ENCODE measurements around the gene BABAM1. TPM values are rescaled to one million over a fixed set of nuclear protein-coding genes. Genes with fewer than 3 reads are reported as not detected.

The BABAM1 gene
- total RNA-seq, 1 experiment from 2014 or later: 146 TPM

DNA sequence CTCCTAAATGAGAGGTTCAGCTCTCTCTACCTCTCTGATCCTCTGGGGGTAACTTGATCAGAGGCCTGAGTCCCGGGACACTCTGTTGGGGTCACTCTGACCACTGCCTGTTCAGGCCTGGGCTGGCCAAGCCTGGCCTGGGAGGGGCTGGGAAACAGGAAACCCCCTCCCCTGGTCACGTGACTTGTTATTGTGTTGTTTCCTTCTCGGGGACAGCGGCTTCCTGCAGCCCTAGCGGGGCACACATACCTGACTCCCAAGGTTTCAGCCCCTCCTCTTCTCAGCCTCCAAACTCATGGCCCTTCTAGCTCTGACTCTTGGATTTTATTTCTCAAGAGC is 2.6 kb upstream of the BABAM1 start, which contains the start of gene USHBP1:
TSS of gene USHBP1 (minus strand) at position 105 of the 339 bp plus-strand sequence. CDS start 446 bp downstream, outside the sequence.
- H3K4me3 Mint-ChIP-seq: peak within 1 kb of the TSS; percentile 61
- CTCF ChIA-PET: interaction anchor here (0.6 to 1.8 kb wide), 7 partner anchors 9 to 59 kb away, joined by 3 to 5 read pairs (median 4); no protein-coding TSS in a partner anchor
- POLR2A ChIA-PET: interaction anchor here (1.8 to 3.9 kb wide), 3 partner anchors 16 to 49 kb away, joined by 5 to 11 read pairs (median 5); partner anchors contain the start of genes OCEL1 and USE1
- peaks cover 7% of the 10 kb centered on the region for H3K9me3 Mint-ChIP-seq
- peak within 1 kb of the TSS; percentile 100 for H3K27ac Mint-ChIP-seq
- ATAC-seq (peak; percentile 3; the same call in 1 of the 2 replicates), DNase-seq (ENCODE audit: low spot score) (peak; percentile 71)
- peaks cover 11% of the 10 kb centered on the region for H3K36me3 Mint-ChIP-seq
- peaks cover 25% of the 10 kb centered on the region for H3K4me1 Mint-ChIP-seq
- 0 out of 2 replicates have a peak, but pooled peaks have one; percentile 42 for TF ChIP-seq SP1 (CRISPR knock-in tag; conservative IDR thresholded peaks at IDR 0.05)
- TF ChIP-seq GTF2I (CRISPR knock-in tag; conservative IDR thresholded peaks at IDR 0.05): 0 out of 2 replicates have a peak, but pooled peaks have one; percentile 2
- TF ChIP-seq, protein P1, sequence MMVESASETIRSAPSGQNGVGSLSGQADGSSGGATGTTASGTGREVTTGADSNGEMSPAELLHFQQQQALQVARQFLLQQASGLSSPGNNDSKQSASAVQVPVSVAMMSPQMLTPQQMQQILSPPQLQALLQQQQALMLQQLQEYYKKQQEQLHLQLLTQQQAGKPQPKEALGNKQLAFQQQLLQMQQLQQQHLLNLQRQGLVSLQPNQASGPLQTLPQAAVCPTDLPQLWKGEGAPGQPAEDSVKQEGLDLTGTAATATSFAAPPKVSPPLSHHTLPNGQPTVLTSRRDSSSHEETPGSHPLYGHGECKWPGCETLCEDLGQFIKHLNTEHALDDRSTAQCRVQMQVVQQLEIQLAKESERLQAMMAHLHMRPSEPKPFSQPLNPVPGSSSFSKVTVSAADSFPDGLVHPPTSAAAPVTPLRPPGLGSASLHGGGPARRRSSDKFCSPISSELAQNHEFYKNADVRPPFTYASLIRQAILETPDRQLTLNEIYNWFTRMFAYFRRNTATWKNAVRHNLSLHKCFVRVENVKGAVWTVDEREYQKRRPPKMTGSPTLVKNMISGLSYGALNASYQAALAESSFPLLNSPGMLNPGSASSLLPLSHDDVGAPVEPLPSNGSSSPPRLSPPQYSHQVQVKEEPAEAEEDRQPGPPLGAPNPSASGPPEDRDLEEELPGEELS (CRISPR knock-in tag; IDR thresholded peaks at IDR 0.05): peak; percentile 15; the same call in 1 of the 2 replicates
- TF ChIP-seq, protein P2, sequence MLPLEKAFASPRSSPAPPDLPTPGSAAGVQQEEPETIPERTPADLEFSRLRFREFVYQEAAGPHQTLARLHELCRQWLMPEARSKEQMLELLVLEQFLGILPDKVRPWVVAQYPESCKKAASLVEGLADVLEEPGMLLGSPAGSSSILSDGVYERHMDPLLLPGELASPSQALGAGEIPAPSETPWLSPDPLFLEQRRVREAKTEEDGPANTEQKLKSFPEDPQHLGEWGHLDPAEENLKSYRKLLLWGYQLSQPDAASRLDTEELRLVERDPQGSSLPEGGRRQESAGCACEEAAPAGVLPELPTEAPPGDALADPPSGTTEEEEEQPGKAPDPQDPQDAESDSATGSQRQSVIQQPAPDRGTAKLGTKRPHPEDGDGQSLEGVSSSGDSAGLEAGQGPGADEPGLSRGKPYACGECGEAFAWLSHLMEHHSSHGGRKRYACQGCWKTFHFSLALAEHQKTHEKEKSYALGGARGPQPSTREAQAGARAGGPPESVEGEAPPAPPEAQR (CRISPR knock-in tag; IDR thresholded peaks at IDR 0.05): no peak
- TF ChIP-seq, protein P3, sequence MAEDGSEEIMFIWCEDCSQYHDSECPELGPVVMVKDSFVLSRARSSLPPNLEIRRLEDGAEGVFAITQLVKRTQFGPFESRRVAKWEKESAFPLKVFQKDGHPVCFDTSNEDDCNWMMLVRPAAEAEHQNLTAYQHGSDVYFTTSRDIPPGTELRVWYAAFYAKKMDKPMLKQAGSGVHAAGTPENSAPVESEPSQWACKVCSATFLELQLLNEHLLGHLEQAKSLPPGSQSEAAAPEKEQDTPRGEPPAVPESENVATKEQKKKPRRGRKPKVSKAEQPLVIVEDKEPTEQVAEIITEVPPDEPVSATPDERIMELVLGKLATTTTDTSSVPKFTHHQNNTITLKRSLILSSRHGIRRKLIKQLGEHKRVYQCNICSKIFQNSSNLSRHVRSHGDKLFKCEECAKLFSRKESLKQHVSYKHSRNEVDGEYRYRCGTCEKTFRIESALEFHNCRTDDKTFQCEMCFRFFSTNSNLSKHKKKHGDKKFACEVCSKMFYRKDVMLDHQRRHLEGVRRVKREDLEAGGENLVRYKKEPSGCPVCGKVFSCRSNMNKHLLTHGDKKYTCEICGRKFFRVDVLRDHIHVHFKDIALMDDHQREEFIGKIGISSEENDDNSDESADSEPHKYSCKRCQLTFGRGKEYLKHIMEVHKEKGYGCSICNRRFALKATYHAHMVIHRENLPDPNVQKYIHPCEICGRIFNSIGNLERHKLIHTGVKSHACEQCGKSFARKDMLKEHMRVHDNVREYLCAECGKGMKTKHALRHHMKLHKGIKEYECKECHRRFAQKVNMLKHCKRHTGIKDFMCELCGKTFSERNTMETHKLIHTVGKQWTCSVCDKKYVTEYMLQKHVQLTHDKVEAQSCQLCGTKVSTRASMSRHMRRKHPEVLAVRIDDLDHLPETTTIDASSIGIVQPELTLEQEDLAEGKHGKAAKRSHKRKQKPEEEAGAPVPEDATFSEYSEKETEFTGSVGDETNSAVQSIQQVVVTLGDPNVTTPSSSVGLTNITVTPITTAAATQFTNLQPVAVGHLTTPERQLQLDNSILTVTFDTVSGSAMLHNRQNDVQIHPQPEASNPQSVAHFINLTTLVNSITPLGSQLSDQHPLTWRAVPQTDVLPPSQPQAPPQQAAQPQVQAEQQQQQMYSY (CRISPR knock-in tag; IDR thresholded peaks at IDR 0.05): no peak
- peak; percentile 79 for TF ChIP-seq ZNF121 (CRISPR knock-in tag; IDR thresholded peaks at IDR 0.05)
- TF ChIP-seq NR3C1 (CRISPR knock-in tag; conservative IDR thresholded peaks at IDR 0.05; ENCODE audit: low read depth): no peak
- TF ChIP-seq, protein P4, sequence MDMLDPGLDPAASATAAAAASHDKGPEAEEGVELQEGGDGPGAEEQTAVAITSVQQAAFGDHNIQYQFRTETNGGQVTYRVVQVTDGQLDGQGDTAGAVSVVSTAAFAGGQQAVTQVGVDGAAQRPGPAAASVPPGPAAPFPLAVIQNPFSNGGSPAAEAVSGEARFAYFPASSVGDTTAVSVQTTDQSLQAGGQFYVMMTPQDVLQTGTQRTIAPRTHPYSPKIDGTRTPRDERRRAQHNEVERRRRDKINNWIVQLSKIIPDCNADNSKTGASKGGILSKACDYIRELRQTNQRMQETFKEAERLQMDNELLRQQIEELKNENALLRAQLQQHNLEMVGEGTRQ (CRISPR knock-in tag; IDR thresholded peaks at IDR 0.05): peak; percentile 92
- TF ChIP-seq, protein P5, sequence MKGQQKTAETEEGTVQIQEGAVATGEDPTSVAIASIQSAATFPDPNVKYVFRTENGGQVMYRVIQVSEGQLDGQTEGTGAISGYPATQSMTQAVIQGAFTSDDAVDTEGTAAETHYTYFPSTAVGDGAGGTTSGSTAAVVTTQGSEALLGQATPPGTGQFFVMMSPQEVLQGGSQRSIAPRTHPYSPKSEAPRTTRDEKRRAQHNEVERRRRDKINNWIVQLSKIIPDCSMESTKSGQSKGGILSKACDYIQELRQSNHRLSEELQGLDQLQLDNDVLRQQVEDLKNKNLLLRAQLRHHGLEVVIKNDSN (CRISPR knock-in tag; IDR thresholded peaks at IDR 0.05): peak; percentile 88
- TF ChIP-seq FOXK1 (CRISPR knock-in tag; IDR thresholded peaks at IDR 0.05): peak; percentile 87; the same call in 1 of the 2 replicates
- H3K27me3 Mint-ChIP-seq (ENCODE audit: low read depth): peaks cover 7% of the 10 kb centered on the region

DNA sequence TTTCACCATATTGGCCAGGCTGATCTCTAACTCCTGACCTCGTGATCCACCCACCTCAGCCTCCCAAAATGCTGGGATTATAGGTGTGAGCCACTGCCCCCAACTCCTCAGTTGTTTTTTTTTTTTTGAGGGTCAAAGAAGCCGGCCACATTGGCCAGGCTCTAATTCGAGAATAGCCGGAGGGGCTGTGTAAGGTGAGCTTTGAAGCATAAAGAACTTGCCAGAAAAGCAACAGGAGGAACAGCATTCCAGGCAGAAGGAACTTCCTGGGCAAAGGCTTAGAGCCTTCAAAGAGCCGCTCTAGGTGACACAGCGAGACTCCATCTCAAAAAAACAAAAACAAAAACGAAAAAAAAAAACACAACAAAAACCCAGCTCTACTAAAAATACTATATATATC is 1.2 kb upstream of the BABAM1 start:
- TF ChIP-seq, protein P6, sequence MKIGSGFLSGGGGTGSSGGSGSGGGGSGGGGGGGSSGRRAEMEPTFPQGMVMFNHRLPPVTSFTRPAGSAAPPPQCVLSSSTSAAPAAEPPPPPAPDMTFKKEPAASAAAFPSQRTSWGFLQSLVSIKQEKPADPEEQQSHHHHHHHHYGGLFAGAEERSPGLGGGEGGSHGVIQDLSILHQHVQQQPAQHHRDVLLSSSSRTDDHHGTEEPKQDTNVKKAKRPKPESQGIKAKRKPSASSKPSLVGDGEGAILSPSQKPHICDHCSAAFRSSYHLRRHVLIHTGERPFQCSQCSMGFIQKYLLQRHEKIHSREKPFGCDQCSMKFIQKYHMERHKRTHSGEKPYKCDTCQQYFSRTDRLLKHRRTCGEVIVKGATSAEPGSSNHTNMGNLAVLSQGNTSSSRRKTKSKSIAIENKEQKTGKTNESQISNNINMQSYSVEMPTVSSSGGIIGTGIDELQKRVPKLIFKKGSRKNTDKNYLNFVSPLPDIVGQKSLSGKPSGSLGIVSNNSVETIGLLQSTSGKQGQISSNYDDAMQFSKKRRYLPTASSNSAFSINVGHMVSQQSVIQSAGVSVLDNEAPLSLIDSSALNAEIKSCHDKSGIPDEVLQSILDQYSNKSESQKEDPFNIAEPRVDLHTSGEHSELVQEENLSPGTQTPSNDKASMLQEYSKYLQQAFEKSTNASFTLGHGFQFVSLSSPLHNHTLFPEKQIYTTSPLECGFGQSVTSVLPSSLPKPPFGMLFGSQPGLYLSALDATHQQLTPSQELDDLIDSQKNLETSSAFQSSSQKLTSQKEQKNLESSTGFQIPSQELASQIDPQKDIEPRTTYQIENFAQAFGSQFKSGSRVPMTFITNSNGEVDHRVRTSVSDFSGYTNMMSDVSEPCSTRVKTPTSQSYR (CRISPR knock-in tag; IDR thresholded peaks at IDR 0.05): no peak
- no peak for TF ChIP-seq TCF7 (CRISPR knock-in tag; IDR thresholded peaks at IDR 0.05; ENCODE audit: low read depth)
- TF ChIP-seq, protein P7, sequence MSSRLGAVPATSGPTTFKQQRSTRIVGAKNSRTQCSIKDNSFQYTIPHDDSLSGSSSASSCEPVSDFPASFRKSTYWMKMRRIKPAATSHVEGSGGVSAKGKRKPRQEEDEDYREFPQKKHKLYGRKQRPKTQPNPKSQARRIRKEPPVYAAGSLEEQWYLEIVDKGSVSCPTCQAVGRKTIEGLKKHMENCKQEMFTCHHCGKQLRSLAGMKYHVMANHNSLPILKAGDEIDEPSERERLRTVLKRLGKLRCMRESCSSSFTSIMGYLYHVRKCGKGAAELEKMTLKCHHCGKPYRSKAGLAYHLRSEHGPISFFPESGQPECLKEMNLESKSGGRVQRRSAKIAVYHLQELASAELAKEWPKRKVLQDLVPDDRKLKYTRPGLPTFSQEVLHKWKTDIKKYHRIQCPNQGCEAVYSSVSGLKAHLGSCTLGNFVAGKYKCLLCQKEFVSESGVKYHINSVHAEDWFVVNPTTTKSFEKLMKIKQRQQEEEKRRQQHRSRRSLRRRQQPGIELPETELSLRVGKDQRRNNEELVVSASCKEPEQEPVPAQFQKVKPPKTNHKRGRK (CRISPR knock-in tag; IDR thresholded peaks at IDR 0.05; ENCODE audit: borderline replicate concordance): no peak
- no peak for TF ChIP-seq PRRX2 (CRISPR knock-in tag; IDR thresholded peaks at IDR 0.05)
- TF ChIP-seq MXD4 (CRISPR knock-in tag; IDR thresholded peaks at IDR 0.05; ENCODE audit: borderline replicate concordance): no peak
- TF ChIP-seq OVOL2 (CRISPR knock-in tag; IDR thresholded peaks at IDR 0.05; ENCODE audit: borderline replicate concordance): no peak
- no peak for TF ChIP-seq CBFB (CRISPR knock-in tag; IDR thresholded peaks at IDR 0.05; ENCODE audit: low read depth)
- TF ChIP-seq ESRRA (CRISPR knock-in tag; IDR thresholded peaks at IDR 0.05; ENCODE audit: borderline replicate concordance): no peak
- no peak for TF ChIP-seq ZBTB21 (CRISPR knock-in tag; IDR thresholded peaks at IDR 0.05; ENCODE audit: borderline replicate concordance)
- DNase-seq (ENCODE audit: low spot score): no peak
- Mint-ChIP-seq H3K36me3 (peaks cover 11% of the 10 kb centered on the region), H3K27ac (no peak overlapping the region), H3K4me3 (no peak overlapping the region), H3K9me3 (no peaks in the 10 kb centered on the region; the same call in 1 of the 2 replicates), H3K27me3 (ENCODE audit: low read depth) (no peaks in the 10 kb centered on the region), H3K4me1 (peaks cover 21% of the 10 kb centered on the region)
- CTCF ChIA-PET: interaction anchor here (1.2 to 3.0 kb wide), 6 partner anchors 16 to 230 kb away, joined by 4 to 9 read pairs (median 6); partner anchors contain the start of genes ANKLE1, MRPL34 and USE1
- POLR2A ChIA-PET: interaction anchor here (1.0 to 3.9 kb wide), 4 partner anchors 18 to 67 kb away, joined by 3 to 11 read pairs (median 6); no protein-coding TSS in a partner anchor
- no peak for ATAC-seq

Data from WTC11 (cell line).